Right cardiac atrium (tissue), 5 donors: Measurements from ENCODE around the gene ATP1B1. TPM values are rescaled to one million over a fixed set of nuclear protein-coding genes. Genes with fewer than 3 reads are reported as not detected.
A peak's percentile ranks its signal among the peaks of the same experiment; 100 is the strongest.

Experiments used
- ATAC-seq, 2 donors: fragments of 200-7000 bp; cut with Tn5 transposase; one replicate each; pipeline versions ENCODE4 v1.8.0 to v1.9.1; 2020; ENCODE audit warnings: moderate library complexity in 2 of 2, mild to moderate bottlenecking in 1 of 2
- DNase-seq, 3 donors: peaks; one replicate each; pipeline ENCODE4 v3.0.0-alpha.2; 2020
- H3K27ac ChIP-seq: one replicate; pipeline ENCODE4 v1.5.1; 2013; ENCODE audit warnings: mild to moderate bottlenecking, low read length, control low read depth, moderate library complexity
- H3K27me3 ChIP-seq: one replicate; pipeline ENCODE4 v1.6.1; 2013; ENCODE audit not compliant: control insufficient read depth, insufficient read depth
- H3K4me1 ChIP-seq: one replicate; pipeline ENCODE4 v1.6.1; 2013; ENCODE audit warnings: low read length; ENCODE audit not compliant: control insufficient read depth, insufficient read depth
- H3K4me3 ChIP-seq: one replicate; pipeline ENCODE4 v1.5.1; 2013; ENCODE audit warnings: low read length, control low read depth
- H3K9me3 ChIP-seq: one replicate; pipeline ENCODE4 v1.6.1; 2013; ENCODE audit warnings: low read length; ENCODE audit not compliant: control insufficient read depth
- WGBS: extraction: QIAGEN DNeasy Blood & Tissue Kit; methylation state at CpG from one replicate; pipeline ENCODE4 v1.1.7; 2013; 5-methylcytosine and 5-hydroxymethylcytosine counted together
- intact Hi-C, 4 donors: fragments of 100-400 bp; cut with DNase I; formaldehyde crosslinking; loops; one replicate each; pipeline versions ENCODE4 v1.11.0 to v1.14.0; 2022 to 2023
- polyA plus RNA-seq: library from polyadenylated mRNA; stranded (reverse); fragments of 200-250 nt; gene quantifications from one replicate; pipeline ENCODE4 v1.2.3, GENCODE V29; 2013
- total RNA-seq, 4 donors: library from RNA; stranded (reverse); fragmentation: NEBNext Ultra II Directional; extraction: Animal tissue kit (Norgen Biotek cat#: 25700); gene quantifications; one replicate each; pipeline ENCODE4 v1.2.1, GENCODE V29; 2021
- donor health status: healthy with polysubstance abuse.
- donor health status: DM: no; HTN: yes; CAD: no.
- donor health status: DM: no; HTN: no; CAD: no.
- donor health status: DM: no; HTN: yes; CAD: no; lungs with severe emphysema.
- donor health status: DM: yes; HTN: yes; CAD: no.

ATP1B1 gene
- total and polyA plus RNA-seq, 5 donors = 189 to 294 (median 265) TPM

DNA sequence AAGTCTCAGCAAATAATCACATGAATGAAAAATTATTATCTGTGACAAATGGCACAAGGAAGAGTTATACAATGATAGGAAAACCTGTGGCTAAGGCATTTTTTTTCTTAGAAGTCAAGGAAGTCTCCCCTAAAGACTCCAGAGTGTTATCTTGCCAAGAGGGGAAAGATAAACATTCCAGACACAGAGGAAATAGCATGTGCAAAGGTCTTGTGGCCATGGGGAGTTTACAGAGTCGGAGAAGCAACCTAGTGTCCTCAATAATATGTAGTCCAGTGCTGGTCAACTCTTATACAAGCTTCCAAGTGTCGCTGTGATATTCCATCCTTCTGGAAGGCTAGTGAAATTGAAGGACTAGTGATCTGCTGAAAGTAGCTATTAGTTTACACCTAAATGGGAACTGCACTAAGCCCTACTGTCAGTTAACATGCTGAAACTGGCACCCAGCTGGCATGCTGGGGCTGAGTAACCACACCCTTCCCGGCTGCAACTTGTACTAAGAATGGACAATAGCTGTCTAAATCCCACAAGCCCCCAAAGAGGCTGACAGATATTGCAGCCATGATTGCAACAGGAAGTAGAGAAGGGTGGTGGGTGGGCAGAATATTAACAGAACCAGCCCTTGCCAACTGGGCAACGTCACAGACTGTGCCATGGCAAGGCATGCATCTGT, 11.5 kb upstream of the ATP1B1 start:
- no peak overlapping the region for H3K27ac ChIP-seq
- H3K27me3 ChIP-seq = no peaks in the 10 kb centered on the region
- H3K4me1 ChIP-seq = no peaks in the 10 kb centered on the region
- 76% methylated on average over 4 of the region's 4 CpGs for WGBS
- H3K4me3 ChIP-seq = no peak overlapping the region
- ATAC-seq (no peak), DNase-seq (no peak)
- no peaks in the 10 kb centered on the region for H3K9me3 ChIP-seq
- intact Hi-C loops = no loop called here

DNA sequence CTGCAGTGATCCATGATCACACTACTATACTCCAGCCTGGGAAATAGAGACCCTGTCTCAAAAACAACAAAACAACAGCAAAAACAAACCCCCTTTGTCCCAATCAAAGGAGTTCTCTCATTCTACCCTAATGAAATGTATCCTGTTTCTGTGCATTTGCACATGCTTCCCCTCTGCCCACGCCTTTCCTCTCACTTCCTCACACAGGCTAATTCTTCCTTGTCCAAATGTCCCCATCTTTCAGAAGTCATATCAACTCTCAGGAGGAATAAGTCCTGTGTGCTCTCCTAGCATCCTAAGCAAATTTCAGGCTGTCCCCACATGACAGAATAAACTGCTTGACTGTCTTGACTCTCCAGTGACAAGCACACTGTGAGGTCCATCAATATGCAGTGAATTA, 8.1 kb upstream of the ATP1B1 start:
- Histone ChIP-seq H3K27ac (no peak overlapping the region), H3K27me3 (no peaks in the 10 kb centered on the region), H3K9me3 (no peaks in the 10 kb centered on the region), H3K4me3 (no peak overlapping the region), H3K4me1 (peaks cover 9% of the 10 kb centered on the region)
- intact Hi-C loops = no loop called here
- 91% methylated on average over 1 of the region's 1 CpG for WGBS
- DNase-seq = no peak
- ATAC-seq = no peak

DNA sequence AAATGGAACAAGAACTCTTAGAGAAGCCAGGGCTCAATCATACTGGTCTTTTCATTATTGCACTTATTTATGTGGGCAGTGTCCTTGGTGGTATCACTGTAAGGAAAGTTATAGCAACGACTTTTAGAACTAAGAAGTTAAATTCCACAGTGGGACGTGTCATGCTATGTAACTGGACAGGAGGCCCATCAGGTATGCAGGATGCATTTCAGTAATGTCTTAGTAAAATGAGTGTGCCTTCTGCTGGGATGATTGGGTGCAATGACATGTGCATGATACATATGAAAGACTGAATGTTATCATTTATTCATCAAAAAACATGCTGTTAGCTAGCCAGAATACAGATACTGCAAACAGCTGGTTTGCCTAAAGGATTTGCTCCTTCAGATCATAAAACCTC, 6.9 kb upstream of the ATP1B1 start:
- ATAC-seq (no peak), DNase-seq (no peak)
- H3K4me1 ChIP-seq = peaks cover 9% of the 10 kb centered on the region
- H3K9me3 ChIP-seq = no peaks in the 10 kb centered on the region
- H3K27me3 ChIP-seq = no peaks in the 10 kb centered on the region
- intact Hi-C loops = no loop called here
- H3K27ac ChIP-seq = no peak overlapping the region
- no peak overlapping the region for H3K4me3 ChIP-seq
- WGBS = 59% methylated on average over 2 of the region's 2 CpGs

DNA sequence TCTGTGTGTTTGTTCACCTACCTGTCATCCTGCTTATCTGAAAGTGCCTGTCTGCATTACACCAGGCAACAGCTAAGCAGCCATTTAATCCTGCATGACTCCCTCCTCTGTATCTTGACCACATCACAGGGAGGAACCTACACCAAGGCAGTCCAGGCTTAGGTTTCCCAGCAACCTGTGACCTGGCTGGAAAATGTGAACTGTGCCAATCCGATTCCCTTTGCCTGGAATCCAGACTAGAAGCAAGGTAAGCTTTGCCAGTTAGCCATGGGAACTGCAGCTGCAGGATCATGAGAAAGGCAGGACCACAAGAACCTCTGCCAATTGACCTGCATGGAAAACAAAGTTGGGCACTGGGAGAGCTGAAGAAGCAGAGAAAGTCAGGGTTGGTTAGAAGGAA, 6.3 kb upstream of the ATP1B1 start:
- DNase-seq (no peak), ATAC-seq (no peak)
- Histone ChIP-seq H3K4me1 (peaks cover 9% of the 10 kb centered on the region), H3K9me3 (no peaks in the 10 kb centered on the region), H3K27ac (no peak overlapping the region), H3K4me3 (no peak overlapping the region), H3K27me3 (no peaks in the 10 kb centered on the region)
- intact Hi-C loops = loop anchor here in 2 of 4 donors (10.0 kb wide), 2 partner anchors 225 to 365 kb away; no protein-coding TSS in a partner anchor
- WGBS = 81% methylated on average over 1 of the region's 1 CpG

DNA sequence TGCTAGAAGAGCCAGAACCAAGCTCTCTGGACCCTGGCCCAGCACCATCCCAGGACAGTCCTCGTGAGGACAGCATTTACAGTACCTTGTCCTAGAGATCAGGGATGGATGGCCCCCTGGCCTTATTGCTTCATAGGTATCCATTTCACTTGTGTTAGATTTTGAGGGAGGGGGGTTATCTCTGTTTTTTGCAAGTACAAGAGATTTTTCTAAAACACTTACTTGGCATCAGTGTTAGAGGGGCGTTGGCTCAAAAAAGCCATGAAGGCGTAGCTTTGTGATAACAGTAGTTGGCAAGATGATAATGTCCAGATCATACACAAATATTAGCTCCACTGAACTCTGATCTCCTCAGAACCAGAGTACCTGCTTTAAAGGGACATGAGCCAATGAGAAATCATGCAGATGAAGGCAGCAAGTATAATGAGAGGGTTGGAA, 5.8 kb upstream of the ATP1B1 start:
- DNase-seq (no peak), ATAC-seq (no peak)

DNA sequence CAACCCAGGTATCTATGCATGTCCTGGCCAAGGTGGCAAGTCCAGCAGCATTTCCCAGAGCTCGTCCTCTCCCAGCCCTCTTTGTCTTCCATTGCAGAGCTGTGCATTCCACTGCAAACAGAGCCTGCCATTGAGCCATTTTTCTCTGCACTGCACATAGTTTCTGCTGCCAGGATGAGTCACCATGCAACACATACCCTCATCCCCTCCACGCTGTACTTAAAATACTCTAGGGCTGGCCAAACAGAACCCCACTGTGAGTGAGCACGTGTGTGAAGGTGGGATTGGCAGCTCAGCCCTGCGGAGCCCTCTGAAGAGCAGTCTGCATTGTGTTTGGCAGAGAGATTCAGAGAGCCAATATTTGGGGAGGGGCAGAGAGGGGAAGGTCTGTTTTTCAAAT, 3.9 kb upstream of the ATP1B1 start:
- H3K27me3 ChIP-seq = no peaks in the 10 kb centered on the region
- H3K9me3 ChIP-seq = no peaks in the 10 kb centered on the region
- 32% methylated on average over 4 of the region's 4 CpGs for WGBS
- peak overlapping the region; percentile 9 for H3K27ac ChIP-seq
- intact Hi-C loops = loop anchor here in 2 of 4 donors (10.0 kb wide), 2 partner anchors 228 to 368 kb away; no protein-coding TSS in a partner anchor
- DNase-seq (peak in 2 of 3 donors; percentile 33 to 47), ATAC-seq (peak; percentile 1 to 17)
- H3K4me1 ChIP-seq = peaks cover 9% of the 10 kb centered on the region
- no peak overlapping the region for H3K4me3 ChIP-seq

More for the DNA sequence above, 5.8 kb upstream of the ATP1B1 start:
- intact Hi-C loops = loop anchor here in 2 of 4 donors (10.0 kb wide), 2 partner anchors 226 to 366 kb away; no protein-coding TSS in a partner anchor
- Histone ChIP-seq H3K27ac (no peak overlapping the region), H3K4me1 (peaks cover 9% of the 10 kb centered on the region), H3K9me3 (no peaks in the 10 kb centered on the region), H3K4me3 (no peak overlapping the region), H3K27me3 (no peaks in the 10 kb centered on the region)
- 69% methylated on average over 3 of the region's 3 CpGs for WGBS

DNA sequence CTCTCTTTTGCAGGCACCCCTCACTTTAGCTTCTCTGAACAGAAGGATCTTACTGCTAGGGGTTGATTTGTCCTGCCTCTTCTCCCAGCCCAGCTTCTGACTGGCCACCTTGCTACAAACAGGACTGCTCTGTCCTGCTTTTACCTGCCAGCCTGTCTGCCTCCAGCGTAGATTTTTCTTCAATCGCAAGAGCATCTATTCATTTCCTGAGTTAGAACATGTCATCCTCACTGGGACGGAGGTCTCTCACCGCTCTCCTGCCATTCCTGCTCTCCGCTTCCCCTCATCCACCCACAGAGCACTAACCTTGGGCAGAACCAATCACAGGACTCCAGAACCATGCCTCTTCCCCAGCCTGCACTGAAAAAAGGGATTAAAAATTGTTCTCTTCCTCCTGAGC, 3.5 kb upstream of the ATP1B1 start:
- no peaks in the 10 kb centered on the region for H3K27me3 ChIP-seq
- WGBS = 84% methylated on average over 5 of the region's 5 CpGs
- intact Hi-C loops = loop anchor here in 2 of 4 donors (10.0 kb wide), 2 partner anchors 228 to 368 kb away; no protein-coding TSS in a partner anchor
- no peaks in the 10 kb centered on the region for H3K9me3 ChIP-seq
- H3K4me3 ChIP-seq = no peak overlapping the region
- ATAC-seq = no peak
- no peak for DNase-seq
- H3K27ac ChIP-seq = peak overlapping the region; percentile 9
- peaks cover 11% of the 10 kb centered on the region for H3K4me1 ChIP-seq

DNA sequence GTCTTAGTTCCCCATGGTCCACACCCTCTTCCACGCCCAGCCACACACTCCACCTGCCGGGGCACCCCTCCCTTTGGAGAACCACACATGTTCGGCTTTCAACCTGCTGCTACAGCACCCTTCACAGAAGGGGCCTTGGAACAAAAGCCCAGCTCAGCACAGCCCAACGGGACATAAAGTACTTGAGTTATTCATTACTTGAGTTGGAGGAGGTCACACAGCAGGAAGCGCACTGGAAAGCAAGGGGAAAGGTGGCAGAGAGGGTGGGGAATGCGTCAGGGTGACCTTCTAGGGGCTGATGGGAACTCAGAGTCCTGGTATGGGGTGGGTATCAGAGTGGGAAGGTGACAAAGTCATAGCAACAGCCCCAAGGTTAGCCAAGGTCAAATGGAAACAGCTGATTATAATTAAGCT, 3.0 kb upstream of the ATP1B1 start:
- intact Hi-C loops = loop anchor here in 2 of 4 donors (10.0 kb wide), 2 partner anchors 229 to 369 kb away; no protein-coding TSS in a partner anchor
- peaks cover 11% of the 10 kb centered on the region for H3K4me1 ChIP-seq
- peak in 1 of 3 donors; percentile 42 for DNase-seq
- no peak overlapping the region for H3K4me3 ChIP-seq
- H3K9me3 ChIP-seq = no peaks in the 10 kb centered on the region
- no peaks in the 10 kb centered on the region for H3K27me3 ChIP-seq
- 64% methylated on average over 6 of the region's 6 CpGs for WGBS
- ATAC-seq = no peak
- H3K27ac ChIP-seq = no peak overlapping the region

DNA sequence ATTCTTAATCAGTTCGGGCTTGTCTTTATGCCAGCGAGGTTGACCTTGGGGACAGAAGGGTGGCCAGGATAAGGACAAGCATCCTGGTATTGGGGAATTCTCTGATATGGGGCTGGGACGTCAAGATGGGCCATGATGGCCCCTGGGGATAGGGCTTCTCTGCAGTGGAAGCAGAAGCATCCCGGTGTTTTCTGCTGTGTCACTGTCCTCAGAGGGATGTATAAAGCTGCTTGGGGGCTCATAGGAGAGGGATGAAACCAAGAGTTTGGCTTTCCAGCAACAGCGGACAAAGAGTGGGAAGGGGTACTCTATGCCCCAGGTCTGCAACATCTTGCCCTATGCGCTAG, 1.4 kb upstream of the ATP1B1 start:
- Histone ChIP-seq H3K27me3 (no peaks in the 10 kb centered on the region), H3K4me3 (no peak overlapping the region), H3K27ac (no peak overlapping the region), H3K4me1 (peaks cover 12% of the 10 kb centered on the region), H3K9me3 (no peaks in the 10 kb centered on the region)
- 53% methylated on average over 6 of the region's 6 CpGs for WGBS
- ATAC-seq (no peak), DNase-seq (no peak)
- intact Hi-C loops = loop anchor here in 2 of 4 donors (10.0 kb wide), 2 partner anchors 230 to 370 kb away; no protein-coding TSS in a partner anchor

DNA sequence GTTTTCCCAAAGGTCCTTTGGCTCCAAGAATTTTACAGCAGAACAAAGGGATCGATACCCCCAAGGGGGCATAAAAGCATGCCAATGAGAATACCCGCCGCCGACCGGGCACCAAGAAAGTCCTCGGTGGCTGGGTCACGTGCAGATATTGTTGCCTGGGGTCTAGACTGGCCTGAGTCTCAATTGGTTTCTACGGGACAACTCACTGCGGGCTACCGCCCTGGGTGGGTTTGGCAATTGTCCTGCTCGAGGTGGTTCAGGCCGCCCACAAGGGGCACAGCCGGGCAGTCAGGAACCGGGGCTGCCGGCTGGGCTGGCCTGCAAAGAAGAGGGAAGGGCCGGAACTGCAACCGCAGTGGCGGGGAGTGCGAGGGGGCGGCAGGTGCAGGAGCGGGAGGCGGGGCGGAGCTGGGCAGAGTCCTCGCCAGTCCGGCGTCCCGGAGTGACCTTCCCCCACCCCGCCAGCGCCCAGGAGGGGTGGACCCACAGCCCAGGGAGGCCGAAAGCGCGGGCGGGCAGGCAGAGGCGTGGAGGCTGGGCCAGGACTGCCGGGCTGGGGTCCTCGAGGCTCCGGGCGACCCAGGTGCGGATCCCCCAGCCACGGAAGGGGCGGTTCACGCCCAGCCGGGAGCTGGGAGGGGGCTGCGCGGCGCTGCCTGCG, 926 bp upstream of the ATP1B1 start:
- Histone ChIP-seq H3K27me3 (no peaks in the 10 kb centered on the region), H3K4me1 (peaks cover 10% of the 10 kb centered on the region), H3K27ac (peak overlapping the region; percentile 19), H3K9me3 (no peaks in the 10 kb centered on the region), H3K4me3 (peak overlapping the region; percentile 90)
- WGBS = 4% methylated on average over 47 of the region's 47 CpGs
- DNase-seq (peak; percentile 64 to 90 (median 88)), ATAC-seq (peak; percentile 41 to 63)
- intact Hi-C loops = loop anchor here in 2 of 4 donors (10.0 kb wide), 2 partner anchors 231 to 371 kb away; no protein-coding TSS in a partner anchor
